Stimulated activated CD8-positive, alpha-beta memory T cell treated with anti-CD3 and anti-CD28 coated beads, Interleukin-4, amount 100 ng/mL, for 4 hours (primary cell): ENCODE results near the gene LMNTD2.
A peak's percentile ranks its signal among the peaks of the same experiment; 100 is the strongest.
"Not testable (repeated sequence)": the region's sequence is repeated elsewhere in the genome, so short reads cannot be mapped to it uniquely, and the experiment has no call there.

Experiments used
- DNase-seq, 2 donors: peaks; one replicate each; pipeline ENCODE4 v3.0.0-alpha.2; 2020; ENCODE audit warnings: low read depth in 2 of 2, low spot score in 1 of 2

The LMNTD2 gene

GRCh38 chr11:587978-588380 is 27.4 kb upstream of the LMNTD2 start:
- peak; percentile 24 to 63 for DNase-seq

GRCh38 chr11:587546-587945 is 27.0 kb upstream of the LMNTD2 start:
- no peak for DNase-seq

DNA sequence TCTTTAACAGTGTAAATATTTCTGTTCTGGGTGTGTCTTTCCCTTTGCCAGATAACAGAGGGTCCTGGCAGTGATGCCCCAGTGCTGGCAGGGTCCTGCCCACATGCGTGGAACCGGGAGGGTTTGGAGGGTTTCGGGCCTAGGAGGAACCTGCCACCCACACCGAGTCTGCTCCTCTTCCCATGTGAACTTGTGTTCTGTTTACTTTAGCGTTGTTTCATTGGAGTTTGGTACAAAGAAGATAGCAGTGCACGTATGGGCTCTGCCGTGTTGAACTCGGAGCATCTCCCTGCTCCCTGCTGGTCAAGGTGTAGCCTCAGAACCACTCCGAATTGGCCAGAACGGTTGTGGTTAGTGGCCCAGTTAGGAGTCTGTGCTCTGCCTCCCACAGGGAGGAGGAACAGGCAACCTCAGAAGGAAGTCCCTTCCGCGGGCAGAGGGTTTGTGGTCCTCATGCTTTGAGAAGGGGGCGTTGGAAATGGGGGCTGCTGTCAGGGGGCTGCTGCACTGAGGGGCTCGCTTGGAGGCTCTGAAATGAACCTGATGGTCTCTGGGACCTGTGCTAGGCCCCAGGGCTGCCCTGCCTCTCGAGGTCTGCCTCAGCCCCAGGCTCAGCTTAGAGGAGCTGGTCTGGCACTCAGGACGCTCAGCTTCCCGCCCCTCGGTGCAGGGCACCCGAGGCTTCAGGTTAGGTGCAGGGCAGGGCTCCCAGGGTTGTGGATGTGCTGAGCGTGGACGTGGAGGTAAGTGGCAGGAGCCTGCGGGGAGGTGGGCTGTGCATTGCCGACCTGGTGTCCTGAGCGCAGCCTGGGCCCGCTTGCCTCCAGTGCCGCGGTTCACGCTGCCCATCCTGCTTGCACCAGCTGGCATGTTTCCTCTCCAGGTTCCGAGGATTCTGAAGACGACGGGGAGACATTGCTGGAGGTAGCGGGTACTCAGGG is 26.1 kb upstream of the LMNTD2 start:
- no peak for DNase-seq

DNA sequence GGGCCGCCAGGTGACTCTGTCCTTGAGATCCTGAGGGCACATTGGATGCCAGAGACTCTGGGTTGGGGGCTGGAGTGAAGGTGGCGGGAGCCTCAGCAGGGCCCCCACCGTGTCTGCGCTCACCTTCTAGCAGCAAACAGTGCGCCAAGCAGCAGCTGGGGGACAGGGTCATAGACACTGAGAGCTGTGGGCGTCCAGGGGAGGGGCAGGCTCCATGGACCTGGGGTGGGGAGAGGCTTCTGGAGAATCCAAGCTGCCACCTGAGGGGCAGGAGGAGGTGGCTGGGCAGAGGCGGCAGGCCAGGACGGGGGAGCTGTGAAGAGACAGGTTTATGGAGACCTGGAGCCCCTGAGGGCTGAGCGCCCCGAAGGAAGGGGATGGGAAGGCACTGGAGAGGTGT is 23.7 kb upstream of the LMNTD2 start:
- no peak for DNase-seq

DNA sequence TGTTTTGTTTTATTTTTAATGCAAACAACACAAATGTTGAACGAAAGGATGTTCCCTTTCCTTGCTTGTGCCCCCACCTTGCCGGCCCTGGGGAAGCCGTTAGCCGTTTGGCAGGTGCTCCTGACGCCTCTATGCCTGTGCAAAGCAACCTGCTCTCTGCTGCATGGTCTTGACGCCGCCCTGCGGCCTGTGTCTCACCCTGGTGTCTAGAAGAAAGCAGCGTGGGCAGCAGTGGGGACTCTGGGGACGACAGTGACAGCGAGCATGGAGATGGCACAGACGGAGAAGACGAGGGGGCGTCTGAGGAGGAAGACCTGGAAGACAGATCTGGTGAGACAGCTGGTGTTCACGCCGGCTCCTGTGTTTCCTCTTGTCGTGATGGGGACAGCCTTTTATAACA is 21.2 kb upstream of the LMNTD2 start:
- DNase-seq, result no peak

DNA sequence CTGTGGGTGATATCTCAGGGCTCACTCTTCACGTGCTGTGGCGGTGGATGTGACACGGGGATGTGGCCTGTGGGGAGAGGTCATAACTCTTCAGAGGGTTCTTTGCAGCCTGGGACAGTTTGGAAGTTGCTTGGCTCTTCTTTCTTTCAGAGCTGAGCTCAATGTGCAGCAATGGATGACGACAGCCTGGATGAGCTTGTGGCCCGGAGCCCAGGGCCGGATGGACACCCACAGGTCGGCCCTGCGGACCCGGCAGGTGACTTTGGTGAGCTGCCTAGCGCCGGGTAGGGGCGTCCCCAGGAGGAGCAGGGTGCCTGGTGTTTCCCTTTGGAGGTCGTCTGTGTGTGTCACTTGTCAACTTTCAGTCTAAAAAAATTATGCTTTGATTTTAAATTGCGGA is 20.8 kb upstream of the LMNTD2 start:
- DNase-seq, result no peak

GRCh38 chr11:579830-580601 is 19.5 kb upstream of the LMNTD2 start:
- no peak for DNase-seq

DNA sequence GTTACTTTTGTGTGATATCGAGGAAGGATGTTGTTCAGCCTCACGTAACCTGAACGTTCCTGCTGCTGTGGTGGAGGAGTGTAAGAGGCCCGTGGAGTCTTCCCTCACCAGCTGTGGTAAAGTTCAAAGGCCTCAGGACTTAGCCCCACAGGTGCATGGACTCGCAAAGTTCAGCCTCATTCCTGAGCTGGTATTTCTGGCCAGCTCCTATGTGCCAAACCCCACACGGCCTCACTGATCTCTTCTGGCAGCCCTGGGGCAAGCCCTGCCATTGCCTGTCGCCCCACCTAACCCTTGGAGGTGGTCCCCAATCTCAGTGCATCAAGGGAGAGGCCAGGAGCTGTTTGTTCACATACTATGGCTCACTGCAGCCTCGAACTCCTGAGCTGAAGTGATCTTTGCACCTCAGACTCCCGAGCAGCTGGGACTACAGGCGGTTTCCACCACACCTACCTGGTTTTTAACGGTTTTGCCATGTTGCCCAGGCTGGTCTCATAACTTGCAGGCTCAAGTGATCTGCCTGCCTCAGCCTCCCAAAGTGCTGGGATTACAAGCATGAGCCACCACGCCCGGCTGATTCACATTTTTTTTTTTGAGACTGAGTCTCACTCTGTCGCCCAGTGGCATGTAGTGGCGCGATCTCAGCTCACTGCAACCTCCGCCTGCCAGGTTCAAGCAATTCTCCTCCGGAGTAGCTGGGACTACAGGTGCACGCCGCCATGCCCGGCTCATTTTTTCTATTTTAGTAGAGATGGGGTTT is 17.9 kb upstream of the LMNTD2 start:
- no peak for DNase-seq

DNA sequence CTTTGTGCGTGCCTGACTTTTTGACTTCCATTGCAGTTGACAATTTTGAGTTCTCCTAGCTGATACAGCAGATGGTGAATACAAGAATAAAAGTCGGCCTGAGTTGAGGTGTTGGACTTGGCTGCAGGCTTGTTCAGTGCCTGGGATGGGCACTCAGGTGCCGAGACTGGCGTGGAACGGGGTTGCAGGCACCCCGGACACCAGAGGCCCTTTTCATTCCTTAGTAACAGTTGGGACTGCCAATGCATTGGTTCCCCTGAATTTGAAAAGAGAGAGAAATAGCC is 17.0 kb upstream of the LMNTD2 start:
- no peak for DNase-seq

DNA sequence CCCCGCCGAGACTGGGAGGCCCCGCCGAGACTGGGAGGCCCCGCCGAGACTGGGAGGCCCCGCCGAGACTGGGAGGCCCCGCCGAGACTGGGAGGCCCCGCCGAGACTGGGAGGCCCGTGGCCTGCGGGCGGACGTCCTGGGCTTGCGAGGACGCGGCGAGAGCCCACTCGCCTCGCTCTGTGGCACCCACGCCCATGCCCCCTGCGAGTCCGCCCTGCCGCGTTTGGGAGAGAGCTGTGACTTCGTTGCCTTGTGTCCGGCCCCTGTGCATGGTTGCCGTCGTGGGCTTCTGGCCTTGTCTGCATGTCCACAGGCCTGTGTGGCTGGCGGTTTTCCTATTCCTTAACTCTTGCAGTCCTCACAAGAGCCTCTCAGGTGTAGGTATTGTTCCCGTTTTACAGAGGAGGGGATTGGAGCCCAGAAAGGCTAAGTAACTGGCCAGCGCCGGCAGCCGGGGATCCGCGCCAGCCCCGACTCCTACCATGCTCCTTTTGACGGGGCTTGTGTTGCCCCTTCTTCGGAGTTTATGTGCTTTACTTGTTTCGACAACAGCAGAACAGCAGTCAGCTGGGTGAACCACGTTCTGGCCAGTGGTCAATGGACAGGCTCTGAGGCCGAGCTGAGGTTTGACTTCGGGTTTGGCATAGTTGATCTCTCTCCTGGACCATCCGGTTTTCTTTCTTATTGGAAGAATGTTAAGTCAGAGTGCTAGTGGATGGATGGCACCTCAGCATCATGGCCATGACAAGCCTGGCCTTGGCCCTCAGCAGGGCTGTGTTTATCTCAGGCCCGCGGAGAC is 16.5 kb upstream of the LMNTD2 start:
- DNase-seq, result no peak

DNA sequence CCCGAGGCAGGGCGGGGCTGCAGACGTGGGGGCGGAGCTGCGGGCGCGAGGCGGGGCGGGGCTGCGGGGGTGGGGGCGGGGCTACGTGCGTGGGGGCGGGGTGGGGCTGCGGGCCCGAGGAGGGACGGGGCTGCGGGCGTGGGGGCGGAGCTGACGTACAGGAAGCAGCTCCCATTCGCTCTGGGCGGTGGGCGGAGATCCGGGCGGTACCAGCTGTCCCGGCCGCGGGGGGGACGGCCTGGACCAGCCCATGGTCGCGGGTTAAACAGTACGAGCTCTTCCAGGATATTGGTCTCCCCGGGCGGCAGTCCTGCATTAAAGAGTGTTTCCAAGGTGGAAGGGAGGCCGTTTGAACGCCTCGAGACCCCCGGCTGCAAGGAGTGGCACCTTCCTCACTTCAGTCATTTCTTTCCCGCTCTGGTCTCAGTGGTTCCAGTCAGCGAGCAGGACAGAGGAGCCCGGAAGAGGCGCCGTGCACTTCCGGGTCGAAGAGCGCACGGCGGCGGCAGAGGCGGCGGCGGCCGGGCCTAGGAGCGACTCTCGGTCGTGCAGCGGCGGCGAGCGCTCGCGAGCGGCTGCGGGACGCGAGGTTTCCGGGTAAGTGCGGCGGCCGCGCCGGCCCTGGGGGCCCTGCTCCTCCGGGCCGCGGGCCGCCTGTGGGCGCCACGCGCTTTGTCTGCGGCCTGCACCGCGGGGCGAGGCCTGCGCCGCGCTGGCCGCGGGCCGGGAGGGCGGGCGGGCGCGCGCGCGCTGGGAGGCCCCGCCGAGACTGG is 15.6 kb upstream of the LMNTD2 start, which contains the start of gene PHRF1:
TSS of gene PHRF1 (plus strand) at position 475 of the 773 bp plus-strand sequence. CDS start 5,043 bp downstream, outside the sequence.
- peak; percentile 91 to 96 for DNase-seq

- DNase-seq, result no peak
Measured at GRCh38 chr11:575313-575995, 14.9 kb upstream of the LMNTD2 start.

- no peak for DNase-seq
Measured at GRCh38 chr11:574632-575312, 14.2 kb upstream of the LMNTD2 start.

DNA sequence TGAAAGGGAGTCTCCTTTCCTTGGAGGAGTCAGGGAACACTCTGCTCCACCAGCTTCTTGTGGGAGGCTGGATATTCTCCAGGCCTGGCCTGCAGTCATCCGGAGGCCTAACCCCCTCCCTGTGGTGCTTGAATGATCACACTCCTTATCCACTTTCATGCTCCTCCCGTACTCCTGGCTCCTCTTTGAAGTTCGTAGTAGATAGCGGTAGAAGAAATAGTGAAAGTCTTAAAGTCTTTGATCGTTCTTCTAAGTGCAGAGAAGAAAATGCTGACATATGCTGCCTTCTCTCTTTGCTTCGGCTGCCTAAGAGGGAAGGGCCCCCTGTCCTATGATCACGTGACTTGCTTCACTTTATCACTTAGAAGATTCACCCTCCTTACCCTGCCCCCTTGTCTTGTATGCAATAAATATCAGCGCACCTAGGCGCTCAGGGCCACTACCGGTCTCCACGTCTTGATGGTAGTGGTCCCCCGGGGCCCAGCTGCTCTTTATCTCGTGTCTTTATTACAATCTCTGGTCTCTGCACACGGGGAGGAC is 13.6 kb upstream of the LMNTD2 start:
- DNase-seq, result not testable (repeated sequence)

- no peak for DNase-seq
Measured at GRCh38 chr11:573146-573759, 12.7 kb upstream of the LMNTD2 start.

DNA sequence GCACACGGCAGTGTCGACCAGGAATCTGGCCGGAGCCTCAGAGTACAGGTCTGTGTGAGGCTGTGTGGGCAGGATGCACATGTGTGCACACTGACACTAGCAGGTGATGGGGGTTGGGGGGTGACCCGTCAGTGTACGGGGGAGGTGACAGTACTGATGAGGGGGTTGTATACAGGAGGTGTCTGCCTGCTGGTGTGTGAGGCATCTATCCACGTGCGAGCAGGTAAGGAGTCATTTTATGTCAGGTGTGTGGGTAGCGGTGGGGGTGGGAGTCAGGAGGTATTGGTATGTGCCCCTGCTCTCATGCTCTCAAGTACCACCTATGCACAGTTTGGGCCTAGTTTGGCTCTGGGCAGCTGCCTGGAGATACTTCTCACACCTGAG is 11.3 kb upstream of the LMNTD2 start:
- DNase-seq, result no peak

DNA sequence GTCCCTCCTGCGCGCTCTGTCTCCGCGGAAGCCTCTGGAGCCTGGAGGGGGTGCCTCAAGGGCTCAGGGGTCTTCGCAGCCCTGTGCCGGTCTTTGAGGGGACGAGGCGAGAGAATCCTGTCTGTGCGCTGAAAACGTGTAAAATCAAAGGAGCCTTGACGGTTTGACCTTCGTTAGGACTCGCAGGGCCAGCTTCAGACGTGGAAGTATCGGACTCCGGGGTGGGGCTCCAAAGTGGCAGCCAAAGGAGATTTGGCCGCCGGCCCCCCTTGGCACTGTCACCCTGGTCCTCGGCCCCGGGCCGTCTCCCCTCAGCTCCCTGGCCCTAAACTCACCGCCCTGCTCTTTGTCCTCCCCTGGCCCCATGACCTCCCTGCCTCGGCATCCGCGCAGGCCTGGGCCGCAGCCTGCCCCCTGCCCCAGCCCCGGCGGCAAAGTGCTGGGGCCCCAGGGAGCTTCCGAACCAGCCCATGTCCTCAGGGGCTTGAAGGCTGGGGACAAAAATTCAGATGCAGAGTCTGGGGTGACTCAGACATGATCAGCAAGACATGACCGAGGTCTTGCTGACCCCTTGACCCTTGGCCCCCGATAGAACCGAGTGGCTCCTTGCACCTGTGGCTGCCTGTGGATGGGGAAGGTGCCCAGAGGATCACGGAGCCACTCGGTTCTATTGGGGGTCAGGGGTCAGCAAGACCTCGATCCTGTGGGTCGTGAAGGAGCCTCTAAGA is 8.8 kb upstream of the LMNTD2 start:
- no peak for DNase-seq
